ENCODE results near the gene ARHGEF3.
"Not testable (repeated sequence)": the region's sequence is repeated elsewhere in the genome, so short reads cannot be mapped to it uniquely, and the experiment has no call there.

Gene ARHGEF3

DNA sequence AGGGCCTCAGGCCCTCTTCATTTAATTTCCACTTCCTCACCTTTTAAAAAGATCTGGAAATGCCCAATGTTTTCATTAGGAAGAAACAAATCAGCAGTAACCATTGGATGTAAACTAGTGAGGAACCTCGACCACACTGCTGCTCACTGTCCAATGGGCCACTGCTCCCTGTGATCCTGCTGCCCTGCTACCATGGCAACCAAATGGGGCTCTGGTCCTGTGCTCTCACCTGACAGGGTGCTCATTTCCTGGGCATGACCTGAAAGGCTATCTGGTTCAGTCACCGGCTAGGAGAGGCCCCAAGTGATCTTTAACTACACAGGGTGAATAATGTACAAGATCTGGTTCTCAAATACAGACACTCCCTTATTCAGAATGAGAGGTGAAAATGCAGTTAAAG, 54.6 kb downstream of the ARHGEF3 start:
- no peak overlapping the region for H3K4me3 ChIP-seq (ENCODE audit: low read length)

DNA sequence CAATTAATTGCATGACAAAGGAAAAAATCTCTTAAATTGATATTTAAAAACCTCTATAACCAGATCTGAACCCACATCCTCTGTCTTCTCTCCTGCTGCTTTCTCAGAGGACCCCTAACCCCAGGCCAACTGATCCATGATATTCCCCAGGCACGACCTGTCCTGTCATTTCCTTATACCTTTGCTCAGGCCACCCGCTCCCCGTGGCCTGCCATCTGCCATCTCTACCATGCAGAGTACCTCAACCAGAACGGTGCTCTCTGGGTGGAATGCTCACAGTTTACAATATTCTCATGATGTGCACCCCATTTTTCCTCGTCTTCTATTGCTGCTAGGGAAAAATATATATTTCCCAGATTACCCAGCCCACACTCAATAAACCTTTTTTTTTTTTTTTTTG, 57.7 kb downstream of the ARHGEF3 start:
- Histone ChIP-seq H3K4me1 (ENCODE audit: control insufficient read depth, insufficient read depth, low read length) (peaks cover 13% of the 10 kb centered on the region), H3K4me3 (ENCODE audit: low read length) (no peak overlapping the region), H3K36me3 (ENCODE audit: control insufficient read depth, insufficient read depth, low read length, severe bottlenecking) (peaks cover 11% of the 10 kb centered on the region), H3K9me3 (ENCODE audit: control insufficient read depth, low read length) (peaks cover 1% of the 10 kb centered on the region), H3K9ac (ENCODE audit: low read length) (no peak overlapping the region), H3K27me3 (replicated peaks; ENCODE audit: control insufficient read depth, insufficient read depth, low read length) (no peaks in the 10 kb centered on the region)
- no peak for DNase-seq (ENCODE audit: low read depth)

More for the DNA sequence above, 54.6 kb downstream of the ARHGEF3 start:
- Histone ChIP-seq H3K36me3 (ENCODE audit: control insufficient read depth, insufficient read depth, low read length, severe bottlenecking) (peaks cover 17% of the 10 kb centered on the region), H3K9me3 (ENCODE audit: control insufficient read depth, low read length) (peaks cover 15% of the 10 kb centered on the region), H3K9ac (ENCODE audit: low read length) (no peak overlapping the region), H3K27me3 (replicated peaks; ENCODE audit: control insufficient read depth, insufficient read depth, low read length) (no peaks in the 10 kb centered on the region), H3K4me1 (ENCODE audit: control insufficient read depth, insufficient read depth, low read length) (peaks cover 8% of the 10 kb centered on the region)
- DNase-seq (ENCODE audit: low read depth), result no peak

DNA sequence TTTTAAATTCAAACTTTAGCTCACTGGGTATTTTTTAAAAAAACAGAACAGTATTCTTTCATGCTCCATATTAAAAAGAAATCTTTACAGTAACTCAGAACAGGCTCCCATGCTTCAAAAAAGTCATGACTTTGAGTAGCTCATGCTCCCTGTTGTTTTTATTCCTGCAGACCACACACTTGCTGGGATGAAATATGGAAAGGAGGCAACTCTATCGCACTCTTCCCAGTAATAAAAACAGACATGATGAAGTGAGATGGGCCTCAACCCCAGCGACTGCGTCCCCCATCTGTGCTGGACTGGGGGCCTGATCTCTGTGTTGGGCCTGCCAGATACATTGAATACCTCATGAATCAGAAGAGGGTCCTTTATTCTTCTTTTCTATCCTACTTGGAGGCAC, 58.9 kb downstream of the ARHGEF3 start:
- H3K4me3 ChIP-seq (ENCODE audit: low read length), result no peak overlapping the region
- no peak overlapping the region for H3K9ac ChIP-seq (ENCODE audit: low read length)
- H3K9me3 ChIP-seq (ENCODE audit: control insufficient read depth, low read length), result no peaks in the 10 kb centered on the region
- DNase-seq (ENCODE audit: low read depth), result no peak
- H3K36me3 ChIP-seq (ENCODE audit: control insufficient read depth, insufficient read depth, low read length, severe bottlenecking), result peaks cover 11% of the 10 kb centered on the region
- H3K27me3 ChIP-seq (replicated peaks; ENCODE audit: control insufficient read depth, insufficient read depth, low read length), result no peaks in the 10 kb centered on the region
- peaks cover 5% of the 10 kb centered on the region for H3K4me1 ChIP-seq (ENCODE audit: control insufficient read depth, insufficient read depth, low read length)

DNA sequence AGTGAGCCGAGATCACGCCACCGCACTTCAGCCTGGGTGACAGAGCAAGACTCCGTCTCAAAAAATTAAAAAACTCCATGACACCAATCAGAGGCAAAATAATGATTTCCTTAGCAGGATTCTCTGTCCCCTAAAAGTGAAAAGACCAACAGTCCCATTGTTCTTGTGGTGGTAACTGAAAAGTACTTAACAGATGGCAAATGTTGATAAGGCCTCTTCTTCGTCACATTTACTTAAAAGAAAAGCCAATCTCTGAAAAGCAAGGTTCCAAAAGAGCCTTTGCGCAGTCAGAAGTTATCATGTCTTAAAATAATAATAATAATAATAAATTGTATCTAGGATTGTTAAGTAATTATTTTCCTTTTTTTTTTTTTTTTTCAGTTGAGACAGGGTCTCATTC, 62.7 kb downstream of the ARHGEF3 start:
- Histone ChIP-seq H3K4me3 (ENCODE audit: low read length) (no peak overlapping the region), H3K4me1 (ENCODE audit: control insufficient read depth, insufficient read depth, low read length) (peaks cover 5% of the 10 kb centered on the region), H3K36me3 (ENCODE audit: control insufficient read depth, insufficient read depth, low read length, severe bottlenecking) (peaks cover 14% of the 10 kb centered on the region), H3K27me3 (replicated peaks; ENCODE audit: control insufficient read depth, insufficient read depth, low read length) (no peaks in the 10 kb centered on the region), H3K9ac (ENCODE audit: low read length) (no peak overlapping the region), H3K9me3 (ENCODE audit: control insufficient read depth, low read length) (no peaks in the 10 kb centered on the region)
- DNase-seq (ENCODE audit: low read depth), result no peak

DNA sequence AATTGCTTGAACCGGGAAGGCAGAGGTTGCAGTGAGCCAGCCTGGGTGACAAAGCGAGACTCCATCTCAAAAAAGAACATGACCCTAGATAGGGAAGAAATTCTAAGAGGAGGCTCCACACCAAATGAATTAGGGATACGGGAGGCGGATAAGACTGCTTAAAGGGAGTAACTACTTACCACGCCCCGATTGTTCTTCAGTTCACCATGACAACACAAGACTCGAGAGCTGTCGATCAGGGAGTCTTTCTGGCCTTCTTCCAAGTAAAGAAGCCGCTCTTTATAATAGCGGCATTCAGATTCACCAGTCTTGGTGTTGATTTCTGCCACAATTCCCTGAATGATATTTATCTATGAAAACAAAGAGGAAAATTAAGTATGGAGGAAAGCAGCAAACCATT, 64.7 kb downstream of the ARHGEF3 start:
- Histone ChIP-seq H3K9ac (ENCODE audit: low read length) (no peak overlapping the region), H3K36me3 (ENCODE audit: control insufficient read depth, insufficient read depth, low read length, severe bottlenecking) (peaks cover 16% of the 10 kb centered on the region), H3K4me1 (ENCODE audit: control insufficient read depth, insufficient read depth, low read length) (peaks cover 5% of the 10 kb centered on the region), H3K27me3 (replicated peaks; ENCODE audit: control insufficient read depth, insufficient read depth, low read length) (no peaks in the 10 kb centered on the region), H3K4me3 (ENCODE audit: low read length) (no peak overlapping the region), H3K9me3 (ENCODE audit: control insufficient read depth, low read length) (no peaks in the 10 kb centered on the region)
- no peak for DNase-seq (ENCODE audit: low read depth)

DNA sequence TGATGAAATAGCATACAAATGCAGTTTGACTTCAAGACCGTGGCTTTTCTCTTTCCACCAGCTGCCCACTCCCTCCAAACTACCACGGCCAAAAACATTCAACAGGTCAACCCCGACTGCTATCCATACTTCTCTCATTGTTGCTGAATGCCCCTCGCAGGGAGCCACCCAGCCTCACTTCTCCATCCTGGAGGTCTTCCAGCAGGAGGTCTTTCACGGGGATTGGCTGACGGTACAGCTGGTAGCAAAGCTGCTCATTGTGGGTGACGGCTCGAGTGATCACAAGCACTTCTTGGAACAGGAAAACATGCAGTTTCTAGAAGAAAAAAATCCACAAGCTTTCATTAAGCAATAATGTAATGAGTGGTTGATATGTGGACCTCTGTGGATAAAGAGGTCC, 69.6 kb downstream of the ARHGEF3 start:
- Histone ChIP-seq H3K9ac (ENCODE audit: low read length) (no peak overlapping the region), H3K27me3 (replicated peaks; ENCODE audit: control insufficient read depth, insufficient read depth, low read length) (no peaks in the 10 kb centered on the region), H3K4me3 (ENCODE audit: low read length) (no peak overlapping the region), H3K9me3 (ENCODE audit: control insufficient read depth, low read length) (no peaks in the 10 kb centered on the region), H3K4me1 (ENCODE audit: control insufficient read depth, insufficient read depth, low read length) (peaks cover 14% of the 10 kb centered on the region), H3K36me3 (ENCODE audit: control insufficient read depth, insufficient read depth, low read length, severe bottlenecking) (peaks cover 32% of the 10 kb centered on the region)
- no peak for DNase-seq (ENCODE audit: low read depth)

DNA sequence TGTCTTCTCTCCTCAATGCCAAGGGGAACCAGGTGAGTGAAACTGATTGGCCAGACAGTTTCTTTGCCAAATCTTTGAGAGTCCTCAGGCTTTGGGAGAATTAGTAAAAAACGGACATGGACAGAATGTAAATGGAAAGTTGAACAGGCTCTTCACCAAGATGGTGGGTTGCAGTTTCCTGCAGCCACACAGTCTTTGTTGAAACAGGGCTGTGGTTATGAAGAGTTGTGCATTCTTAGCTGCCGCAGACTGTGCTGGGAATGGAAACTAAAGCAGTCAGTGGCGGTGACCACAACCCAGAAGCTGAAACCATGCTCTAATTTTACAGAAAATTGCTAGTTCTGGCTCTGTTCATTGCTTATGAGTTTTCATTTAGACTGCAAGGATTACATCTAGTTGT, 76.6 kb downstream of the ARHGEF3 start:
- DNase-seq (ENCODE audit: low read depth), result no peak
- no peak overlapping the region for H3K4me3 ChIP-seq (ENCODE audit: low read length)
- H3K36me3 ChIP-seq (ENCODE audit: control insufficient read depth, insufficient read depth, low read length, severe bottlenecking), result peaks cover 27% of the 10 kb centered on the region
- H3K9me3 ChIP-seq (ENCODE audit: control insufficient read depth, low read length), result no peaks in the 10 kb centered on the region
- peaks cover 14% of the 10 kb centered on the region for H3K4me1 ChIP-seq (ENCODE audit: control insufficient read depth, insufficient read depth, low read length)
- H3K27me3 ChIP-seq (replicated peaks; ENCODE audit: control insufficient read depth, insufficient read depth, low read length), result no peaks in the 10 kb centered on the region
- no peak overlapping the region for H3K9ac ChIP-seq (ENCODE audit: low read length)

DNA sequence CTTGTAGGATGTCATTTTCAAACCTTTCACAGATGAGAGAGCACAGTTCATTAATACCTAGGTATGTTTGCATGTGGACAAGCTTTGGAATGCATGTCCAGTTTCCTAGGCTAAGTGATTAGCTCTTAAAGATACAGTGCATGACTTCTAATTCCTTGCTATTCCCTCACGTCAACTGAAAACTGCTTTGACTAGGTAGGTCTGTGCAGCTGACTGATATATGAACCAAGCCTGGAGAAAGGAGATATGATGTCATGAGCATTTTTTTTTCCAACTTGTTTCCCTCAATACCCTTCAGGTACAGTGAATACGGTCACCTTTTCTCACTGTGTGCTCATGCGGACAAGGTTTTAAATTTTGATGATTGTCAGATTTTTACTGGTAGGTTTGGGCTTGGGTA, 77.1 kb downstream of the ARHGEF3 start:
- no peaks in the 10 kb centered on the region for H3K27me3 ChIP-seq (replicated peaks; ENCODE audit: control insufficient read depth, insufficient read depth, low read length)
- H3K4me1 ChIP-seq (ENCODE audit: control insufficient read depth, insufficient read depth, low read length), result peaks cover 14% of the 10 kb centered on the region
- peaks cover 27% of the 10 kb centered on the region for H3K36me3 ChIP-seq (ENCODE audit: control insufficient read depth, insufficient read depth, low read length, severe bottlenecking)
- H3K4me3 ChIP-seq (ENCODE audit: low read length), result no peak overlapping the region
- no peaks in the 10 kb centered on the region for H3K9me3 ChIP-seq (ENCODE audit: control insufficient read depth, low read length)
- DNase-seq (ENCODE audit: low read depth), result no peak
- H3K9ac ChIP-seq (ENCODE audit: low read length), result no peak overlapping the region

DNA sequence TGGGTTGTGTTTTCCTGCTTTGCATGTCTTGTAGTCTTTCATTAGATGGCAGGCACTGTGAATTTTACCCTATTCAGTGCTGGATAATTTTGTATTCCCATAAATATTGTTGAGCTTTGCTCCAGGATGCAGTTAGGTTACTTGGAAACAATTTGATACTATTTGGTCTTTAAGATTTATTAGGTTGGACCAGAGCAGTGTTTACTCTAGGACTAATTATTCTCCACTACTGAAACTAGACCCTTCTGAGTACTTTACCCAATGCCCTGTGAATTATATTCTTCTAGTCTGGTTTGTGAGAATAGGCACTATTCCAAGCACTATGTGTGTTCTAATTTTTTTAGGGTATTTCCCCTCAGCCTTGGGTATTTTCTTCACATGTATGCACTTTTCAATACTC, 80.9 kb downstream of the ARHGEF3 start:
- no peak for DNase-seq (ENCODE audit: low read depth)
- H3K9me3 ChIP-seq (ENCODE audit: control insufficient read depth, low read length), result no peaks in the 10 kb centered on the region
- H3K4me3 ChIP-seq (ENCODE audit: low read length), result no peak overlapping the region
- no peaks in the 10 kb centered on the region for H3K4me1 ChIP-seq (ENCODE audit: control insufficient read depth, insufficient read depth, low read length)
- H3K27me3 ChIP-seq (replicated peaks; ENCODE audit: control insufficient read depth, insufficient read depth, low read length), result no peaks in the 10 kb centered on the region
- no peak overlapping the region for H3K9ac ChIP-seq (ENCODE audit: low read length)
- peaks cover 7% of the 10 kb centered on the region for H3K36me3 ChIP-seq (ENCODE audit: control insufficient read depth, insufficient read depth, low read length, severe bottlenecking)

DNA sequence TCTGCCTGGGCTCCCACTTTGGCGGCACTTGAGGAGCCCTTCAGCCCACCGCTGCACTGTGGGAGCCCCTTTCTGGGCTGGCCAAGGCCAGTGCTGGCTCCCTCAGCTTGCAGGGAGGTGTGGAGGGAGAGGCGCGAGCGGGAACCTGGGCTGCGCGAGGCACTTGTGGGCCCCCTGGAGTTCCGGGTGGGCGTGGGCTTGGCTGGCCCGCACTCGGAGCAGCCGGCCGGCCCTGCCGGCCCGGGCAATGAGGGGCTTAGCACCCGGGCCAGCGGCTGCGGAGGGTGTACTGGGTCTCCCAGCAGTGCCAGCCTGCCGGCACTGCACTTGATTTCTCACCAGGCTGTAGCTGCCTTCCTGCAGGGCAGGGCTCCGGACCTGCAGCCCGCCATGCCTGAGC, 82.9 kb downstream of the ARHGEF3 start:
- H3K27me3 ChIP-seq (replicated peaks; ENCODE audit: control insufficient read depth, insufficient read depth, low read length); H3K4me1 ChIP-seq (ENCODE audit: control insufficient read depth, insufficient read depth, low read length); H3K9ac ChIP-seq (ENCODE audit: low read length); H3K4me3 ChIP-seq (ENCODE audit: low read length); H3K9me3 ChIP-seq (ENCODE audit: control insufficient read depth, low read length); H3K36me3 ChIP-seq (ENCODE audit: control insufficient read depth, insufficient read depth, low read length, severe bottlenecking); DNase-seq (ENCODE audit: low read depth): not testable (repeated sequence)

DNA sequence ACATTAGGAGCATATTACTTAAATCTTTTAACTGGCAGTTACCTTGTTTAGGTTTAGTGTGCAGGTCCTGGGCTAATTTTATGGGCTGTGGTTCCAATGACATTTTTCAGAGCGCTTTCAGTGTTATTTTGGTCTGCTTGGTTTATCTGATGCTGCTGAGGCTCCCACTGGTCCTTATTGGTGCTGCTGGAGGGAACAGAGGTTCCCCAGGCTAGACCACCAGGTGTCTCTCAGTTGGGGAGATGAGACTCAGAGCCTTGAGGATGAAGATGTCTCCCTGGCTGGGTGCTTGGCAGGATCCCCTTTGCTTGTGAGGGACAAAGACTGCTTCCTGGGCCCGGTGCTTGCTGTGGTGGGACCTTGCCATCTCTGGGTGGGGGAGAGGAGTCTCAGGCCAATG, 90.4 kb downstream of the ARHGEF3 start:
- no peak overlapping the region for H3K4me3 ChIP-seq (ENCODE audit: low read length)
- DNase-seq (ENCODE audit: low read depth), result no peak
- H3K4me1 ChIP-seq (ENCODE audit: control insufficient read depth, insufficient read depth, low read length), result no peaks in the 10 kb centered on the region
- H3K9ac ChIP-seq (ENCODE audit: low read length), result no peak overlapping the region
- H3K36me3 ChIP-seq (ENCODE audit: control insufficient read depth, insufficient read depth, low read length, severe bottlenecking), result no peaks in the 10 kb centered on the region
- H3K9me3 ChIP-seq (ENCODE audit: control insufficient read depth, low read length), result peaks cover 4% of the 10 kb centered on the region
- H3K27me3 ChIP-seq (replicated peaks; ENCODE audit: control insufficient read depth, insufficient read depth, low read length), result no peaks in the 10 kb centered on the region

DNA sequence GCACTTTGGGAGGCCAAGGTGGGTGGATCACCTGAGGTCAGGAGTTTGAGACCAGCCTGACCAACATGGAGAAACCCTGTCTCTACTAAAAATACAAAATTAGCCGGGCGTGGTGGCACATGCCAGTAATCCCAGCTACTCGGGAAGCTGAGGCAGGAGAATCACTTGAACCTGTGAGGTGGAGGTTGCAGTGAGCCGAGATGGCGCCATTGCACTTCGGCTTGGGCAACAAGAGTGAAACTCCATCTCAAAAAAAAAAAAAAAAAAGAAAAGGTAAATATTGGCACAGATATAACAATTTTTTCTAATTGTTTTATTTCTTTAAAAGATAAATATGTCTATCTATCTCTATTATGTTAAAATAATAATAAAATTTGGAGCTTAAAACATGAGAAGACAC, 94.3 kb downstream of the ARHGEF3 start:
- H3K9ac ChIP-seq (ENCODE audit: low read length); H3K27me3 ChIP-seq (replicated peaks; ENCODE audit: control insufficient read depth, insufficient read depth, low read length); H3K36me3 ChIP-seq (ENCODE audit: control insufficient read depth, insufficient read depth, low read length, severe bottlenecking); H3K4me3 ChIP-seq (ENCODE audit: low read length); DNase-seq (ENCODE audit: low read depth); H3K9me3 ChIP-seq (ENCODE audit: control insufficient read depth, low read length); H3K4me1 ChIP-seq (ENCODE audit: control insufficient read depth, insufficient read depth, low read length): not testable (repeated sequence)

All from adipocyte (in vitro differentiated cells).